A549 (cell line): ENCODE data around the gene MAD1L1.

Experiments used
- BCL3 ChIP-seq: fragments of >200 bp; sonication (Bioruptor Twin); formaldehyde crosslinking; IDR thresholded peaks from 3 replicates; pipeline ENCODE4 v1.6.1; 2016
- CHD2 ChIP-seq: fragments of 150-350 bp; IDR thresholded peaks from 2 replicates; pipeline ENCODE4 v1.6.1; 2014; ENCODE audit warnings: low read length; ENCODE audit not compliant: partially characterized antibody
- CTCF ChIP-seq: fragments of >200 bp; sonication (Bioruptor Twin); formaldehyde crosslinking; IDR thresholded peaks from 3 replicates; pipeline ENCODE4 v1.5.1; 2016
- ESRRA ChIP-seq: fragments of 150-350 bp; IDR thresholded peaks from 2 replicates; pipeline ENCODE4 v1.6.1; 2014; ENCODE audit warnings: mild to moderate bottlenecking, low read length, borderline replicate concordance
- MAX ChIP-seq: IDR thresholded peaks from 2 replicates; pipeline ENCODE4 v1.6.1; 2012
- MYC ChIP-seq: IDR thresholded peaks from 2 replicates; pipeline ENCODE4 v1.6.1; 2012; ENCODE audit warnings: mild to moderate bottlenecking, inconsistent platforms, low read length, improper control_type of control experiment, borderline replicate concordance
- NFE2L2 ChIP-seq: fragments of 150-350 bp; conservative IDR thresholded peaks from 2 replicates; pipeline ENCODE4 v1.6.1; 2014; ENCODE audit warnings: low read length
- POLR2A ChIP-seq: IDR thresholded peaks from 2 replicates; pipeline ENCODE4 v1.6.1; 2012; ENCODE audit warnings: mild to moderate bottlenecking, low read length
- REST ChIP-seq: fragments of 200-600 bp; sonication (generic); IDR thresholded peaks from 2 replicates; pipeline ENCODE4 v1.6.1; 2016; ENCODE audit warnings: antibody characterized with exemption, mild to moderate bottlenecking, moderate library complexity
- ZFP36 ChIP-seq: fragments of 450-650 bp; IDR thresholded peaks from 2 replicates; pipeline ENCODE4 v1.6.1; 2014; ENCODE audit warnings: borderline replicate concordance; ENCODE audit not compliant: partially characterized antibody

- no peak for TF ChIP-seq MAX
- TF ChIP-seq ZFP36: no peak
- no peak for TF ChIP-seq BCL3
- TF ChIP-seq CTCF: no peak
- TF ChIP-seq REST: no peak
- no peak for TF ChIP-seq POLR2A
- no peak for TF ChIP-seq MYC
- no peak for TF ChIP-seq NFE2L2
- no peak for TF ChIP-seq CHD2
- TF ChIP-seq ESRRA: no peak
Observed at GRCh38 chr7:1907751-1908365, 324.9 kb downstream of the MAD1L1 start.
